GM18499 (cell line): ENCODE data around the gene FGFRL1.
"Not testable (repeated sequence)": the region's sequence is repeated elsewhere in the genome, so short reads cannot be mapped to it uniquely, and the experiment has no call there.

ENCODE experiments used
- ATAC-seq: cut with Tn5 transposase; IDR thresholded peaks from one replicate; pipeline ENCODE4 v1.9.1; 2021; ENCODE audit warnings: moderate number of reproducible peaks; ENCODE audit not compliant: insufficient read depth, unreplicated experiment

Gene FGFRL1

GRCh38 chr4:972651-973424 is 38.6 kb upstream of the FGFRL1 start:
- ATAC-seq, result no peak

GRCh38 chr4:973431-974397 is 37.7 kb upstream of the FGFRL1 start, which contains the start of gene DGKQ:
Gene DGKQ, minus strand, starts transcription at chr4:973569. Its CDS starts 87 bp downstream, at chr4:973482.
- no peak for ATAC-seq

DNA sequence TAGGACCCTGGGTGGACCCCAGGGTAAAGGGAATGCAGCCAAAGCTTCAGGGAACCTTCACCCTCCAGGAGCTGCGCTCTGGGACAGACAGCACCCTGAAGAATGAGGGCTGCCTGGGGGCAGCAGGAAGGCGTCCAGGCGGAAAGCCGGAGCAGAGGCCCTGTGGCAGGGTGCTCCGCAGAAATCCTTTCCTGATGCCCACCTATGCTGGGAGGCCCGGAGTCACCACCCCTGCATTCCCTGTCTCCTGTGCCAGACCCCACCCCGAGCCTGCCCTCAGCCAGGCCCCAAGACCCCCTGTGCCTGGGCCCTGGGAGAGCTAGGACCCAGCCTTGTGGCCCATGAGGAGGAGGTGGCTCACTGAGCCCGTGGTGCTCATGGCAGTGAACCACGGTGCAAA is 36.8 kb upstream of the FGFRL1 start:
- no peak for ATAC-seq

GRCh38 chr4:976016-976415 is 35.4 kb upstream of the FGFRL1 start:
- ATAC-seq, result not testable (repeated sequence)

DNA sequence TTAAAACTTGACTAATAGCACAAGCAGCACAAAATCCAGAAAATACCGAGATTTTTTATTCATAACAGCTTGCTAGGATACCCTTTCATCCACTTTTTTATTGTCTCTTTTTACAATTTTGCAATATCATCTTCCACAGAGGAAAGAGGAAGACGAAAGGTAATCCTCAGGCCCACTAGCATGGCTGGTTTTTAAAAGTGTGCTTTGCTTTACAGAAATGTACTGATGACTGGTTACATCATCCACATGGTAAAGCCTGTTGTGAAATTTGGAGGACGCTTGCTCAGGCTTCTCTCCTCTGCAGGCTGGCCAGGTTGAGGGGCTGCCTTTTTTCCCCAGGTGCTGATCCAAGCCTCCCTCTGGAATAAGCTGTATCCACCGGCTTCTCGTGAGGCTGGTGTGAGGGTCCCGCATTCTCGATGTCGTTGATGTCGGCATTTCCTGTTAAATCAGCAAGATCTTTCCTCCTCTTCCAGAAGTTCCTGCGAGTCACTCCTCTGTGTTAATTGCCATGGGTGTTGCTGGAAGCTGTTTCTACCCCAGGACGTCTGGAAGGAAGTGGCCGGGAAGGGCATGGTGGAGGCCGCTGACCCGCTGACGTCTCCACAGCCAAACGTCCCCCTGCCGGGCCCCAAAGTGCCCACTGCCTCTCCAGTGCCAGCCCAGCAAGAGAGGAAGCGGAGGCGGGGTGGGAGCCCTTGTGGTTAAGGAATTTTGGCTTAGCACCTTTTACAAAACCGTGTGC is 32.3 kb upstream of the FGFRL1 start:
- ATAC-seq, result no peak

DNA sequence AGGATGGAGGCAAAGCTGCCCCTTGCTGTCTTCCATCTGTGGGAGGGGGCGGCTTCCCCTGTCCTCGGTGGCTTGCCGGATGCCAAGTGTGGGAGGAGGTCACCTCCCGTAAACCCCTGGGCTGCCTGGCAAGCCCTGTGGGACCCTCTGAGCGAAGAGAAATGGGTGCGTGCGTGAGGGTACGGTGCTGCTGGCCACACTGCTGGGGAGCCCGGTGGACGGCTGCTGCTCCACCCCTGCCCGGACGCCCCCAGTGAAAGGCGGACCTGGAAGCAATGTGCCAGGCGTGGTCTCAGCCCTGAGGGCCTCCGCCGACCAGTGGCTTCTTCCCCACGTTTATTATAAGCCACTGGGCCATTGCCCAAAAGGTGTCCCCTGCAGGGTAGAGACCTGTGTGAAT is 29.1 kb upstream of the FGFRL1 start:
- ATAC-seq, result no peak

GRCh38 chr4:982814-983213 is 28.6 kb upstream of the FGFRL1 start:
- ATAC-seq, result no peak

- ATAC-seq, result no peak
Observed at GRCh38 chr4:984336-985054, 26.9 kb upstream of the FGFRL1 start.

DNA sequence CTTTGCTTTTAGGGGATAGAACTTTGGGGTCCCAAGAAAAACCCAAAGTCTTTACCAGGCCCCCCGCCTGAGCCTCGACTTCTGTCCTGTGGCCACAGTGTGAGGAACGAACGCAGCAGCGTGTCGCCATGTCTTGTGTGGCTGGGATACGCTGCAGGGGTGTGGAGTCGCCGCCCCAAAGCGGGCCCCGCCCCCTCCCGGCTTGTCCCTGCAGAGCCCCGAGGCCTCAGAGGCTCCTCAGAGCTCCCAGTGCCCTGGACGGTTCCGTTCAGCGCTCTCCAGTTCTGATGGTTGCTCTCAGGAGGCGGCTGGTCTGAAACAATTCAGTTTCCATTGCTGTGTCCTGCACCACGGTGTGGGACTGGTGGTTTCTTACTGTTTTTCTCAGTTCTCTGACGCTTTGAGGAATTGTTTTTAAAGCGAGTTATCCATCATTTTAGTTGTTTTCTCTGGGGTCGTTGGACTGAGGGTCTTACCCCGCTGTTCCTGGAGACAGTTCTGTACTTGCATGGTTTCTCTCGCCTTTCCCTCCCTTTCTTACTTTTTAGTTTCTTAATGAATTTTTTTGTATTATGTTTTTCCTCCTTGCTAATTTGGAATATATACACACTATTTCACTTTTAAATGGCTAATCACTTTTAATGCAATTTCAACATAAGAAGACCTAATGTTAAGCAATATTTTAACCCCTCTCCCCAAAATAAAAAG is 26.1 kb upstream of the FGFRL1 start:
- no peak for ATAC-seq

- ATAC-seq, result peak; percentile 12
Observed at GRCh38 chr4:986428-986878, 25.0 kb upstream of the FGFRL1 start.

GRCh38 chr4:986879-987623 is 24.4 kb upstream of the FGFRL1 start, which contains the start of gene IDUA:
Gene IDUA, plus strand, starts transcription at chr4:987044. Its CDS starts 41 bp downstream, at chr4:987085.
- peak; percentile 34 for ATAC-seq

- ATAC-seq, result no peak
Observed at GRCh38 chr4:987624-988513, 23.6 kb upstream of the FGFRL1 start.

GRCh38 chr4:988726-989721 is 22.4 kb upstream of the FGFRL1 start:
- no peak for ATAC-seq

DNA sequence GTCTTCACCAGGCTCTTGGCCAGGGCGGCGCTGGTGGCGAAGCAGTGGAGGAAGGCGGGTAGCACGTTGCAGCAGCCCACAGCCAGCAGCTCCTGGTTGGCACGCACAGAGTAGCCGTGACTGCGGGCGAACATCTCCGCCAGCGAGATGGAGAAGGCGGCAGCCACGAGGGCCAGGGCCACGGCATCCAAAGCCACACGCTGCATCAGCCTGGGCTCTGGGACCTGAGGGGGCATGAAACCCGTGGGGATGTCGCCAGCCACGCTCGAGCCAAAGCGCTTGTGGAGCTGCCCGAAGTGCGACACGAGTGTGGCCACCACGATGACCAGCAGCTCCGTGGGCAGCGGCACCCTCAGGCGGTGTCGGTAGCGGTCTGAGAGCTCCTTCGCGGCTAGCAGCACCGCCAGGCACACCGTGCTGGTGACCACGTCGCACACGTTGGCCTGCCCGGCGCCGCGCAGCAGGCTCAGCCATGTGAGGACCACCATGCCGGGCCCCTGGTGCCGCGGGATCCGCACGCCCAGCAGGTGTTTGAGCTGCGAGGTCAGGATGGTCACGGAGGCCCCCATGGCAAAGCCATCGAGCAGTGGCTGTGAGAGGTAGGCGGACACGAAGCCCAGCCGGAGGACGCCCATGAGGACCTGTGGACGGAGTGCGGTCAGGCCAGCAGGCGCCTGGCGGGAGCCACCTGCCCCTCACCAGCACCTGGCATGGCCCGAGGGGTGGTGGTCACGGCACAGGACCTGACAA is 21.5 kb upstream of the FGFRL1 start:
- ATAC-seq, result no peak

- no peak for ATAC-seq
Observed at GRCh38 chr4:990746-991367, 20.6 kb upstream of the FGFRL1 start.
